GM18861 (cell line): ENCODE results near the gene SIAH2.
A peak's percentile ranks its signal among the peaks of the same experiment; 100 is the strongest.

ENCODE experiments used
- ATAC-seq: cut with Tn5 transposase; IDR thresholded peaks from one replicate; pipeline ENCODE4 v1.9.1; 2021; ENCODE audit not compliant: unreplicated experiment

The SIAH2 gene

DNA sequence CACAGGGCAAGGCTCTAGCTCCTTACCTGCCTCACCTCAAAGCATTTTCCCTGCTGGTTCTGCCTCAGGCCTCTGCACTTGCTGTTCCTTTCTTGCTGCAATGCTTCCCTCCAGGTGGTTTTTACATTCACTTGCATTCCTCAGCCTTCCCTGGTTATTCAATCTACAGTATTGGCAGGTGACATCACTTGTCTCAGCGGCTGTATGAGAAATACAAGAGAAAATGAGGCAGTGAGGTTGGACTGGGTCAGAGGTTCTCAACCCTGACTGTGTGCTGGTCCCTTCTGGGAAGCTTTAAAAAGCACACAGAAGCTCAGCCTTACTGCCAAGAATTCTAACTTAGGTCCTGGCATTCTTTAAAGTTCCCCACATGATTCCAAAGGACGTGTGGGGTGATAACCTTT, 26.7 kb downstream of the SIAH2 start:
- no peak for ATAC-seq

DNA sequence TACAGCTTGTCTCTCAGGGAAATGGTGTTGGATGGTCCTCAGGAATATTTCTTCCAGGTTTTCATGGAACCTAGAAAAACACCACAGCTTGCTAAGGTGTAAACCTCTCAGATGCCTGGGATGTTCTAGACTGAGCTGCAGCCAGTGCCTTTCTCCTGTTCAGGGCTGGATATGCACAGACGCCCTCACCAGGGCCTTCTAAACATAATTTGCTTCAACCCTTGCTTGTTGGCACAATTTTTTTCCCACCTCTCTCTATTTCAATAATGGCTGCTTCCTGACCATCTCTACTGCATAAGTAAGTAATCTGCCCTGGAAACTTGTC, 28.2 kb downstream of the SIAH2 start:
- ATAC-seq, result no peak

DNA sequence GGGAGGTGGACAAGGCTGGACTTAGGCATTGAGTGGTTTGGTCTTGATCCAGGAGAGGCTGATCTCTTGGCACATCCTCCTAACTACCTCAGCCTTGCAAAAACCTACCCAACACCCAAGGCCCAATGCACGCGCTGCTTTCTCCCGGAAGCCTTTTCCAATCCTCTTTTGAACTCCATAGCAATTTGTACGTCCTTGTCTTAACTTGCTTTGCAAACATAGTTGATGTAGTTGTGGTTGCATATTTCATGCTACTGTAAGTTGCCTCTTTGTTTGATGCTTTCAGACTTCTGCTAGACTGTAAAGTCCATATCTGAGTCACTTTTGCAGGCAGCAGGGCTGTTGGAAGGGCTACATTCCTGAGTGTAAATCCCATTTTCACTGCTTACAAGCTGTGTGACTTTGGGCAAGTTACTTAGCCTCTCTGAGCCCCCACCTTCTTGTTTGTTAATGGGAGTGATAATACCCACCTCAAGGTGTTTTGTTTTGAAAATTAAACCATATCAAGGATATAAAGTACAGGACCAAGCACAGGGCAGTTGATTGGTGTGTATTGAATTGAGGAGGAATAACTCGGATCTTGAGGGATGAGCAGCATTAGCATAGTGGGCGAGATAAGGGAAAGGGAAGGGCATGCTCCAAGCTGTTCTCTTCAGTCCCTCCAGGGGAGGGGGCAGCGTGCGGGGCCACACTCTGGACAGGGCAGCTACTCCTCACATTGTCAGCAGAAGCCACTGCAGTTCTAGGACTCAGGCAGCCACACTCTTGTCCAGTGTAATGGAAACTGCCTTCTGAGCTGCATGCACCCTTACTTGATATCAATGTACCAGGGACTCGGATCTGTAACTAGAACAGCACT, 28.8 kb downstream of the SIAH2 start:
- ATAC-seq, result no peak

DNA sequence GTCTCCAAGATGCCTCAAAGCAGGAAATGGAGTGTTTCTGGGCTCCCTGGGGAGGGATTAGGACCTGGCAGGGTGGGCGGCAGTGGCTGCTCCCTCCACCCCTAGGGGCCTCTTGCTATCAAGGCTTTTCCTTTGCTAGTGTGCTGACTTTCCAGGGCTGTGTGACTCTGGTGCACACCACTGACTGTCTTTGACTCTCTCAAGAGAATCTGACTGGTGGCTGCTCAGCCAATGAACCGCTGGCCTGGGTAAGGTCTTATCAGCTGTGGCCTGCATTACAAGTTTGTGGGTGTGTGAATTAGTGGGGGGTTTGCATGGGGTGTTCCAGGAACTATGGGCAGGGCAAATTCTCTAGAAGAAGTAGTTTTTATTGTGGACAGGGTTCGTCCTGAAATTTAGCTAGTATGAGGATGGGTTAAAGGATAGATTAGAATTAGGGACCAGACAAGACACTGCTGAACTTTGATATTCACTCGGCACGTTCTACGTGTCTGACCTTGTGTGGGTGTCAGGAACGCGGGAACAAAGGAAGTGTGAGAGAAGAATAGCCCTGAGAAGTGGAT, 29.5 kb downstream of the SIAH2 start:
- no peak for ATAC-seq

DNA sequence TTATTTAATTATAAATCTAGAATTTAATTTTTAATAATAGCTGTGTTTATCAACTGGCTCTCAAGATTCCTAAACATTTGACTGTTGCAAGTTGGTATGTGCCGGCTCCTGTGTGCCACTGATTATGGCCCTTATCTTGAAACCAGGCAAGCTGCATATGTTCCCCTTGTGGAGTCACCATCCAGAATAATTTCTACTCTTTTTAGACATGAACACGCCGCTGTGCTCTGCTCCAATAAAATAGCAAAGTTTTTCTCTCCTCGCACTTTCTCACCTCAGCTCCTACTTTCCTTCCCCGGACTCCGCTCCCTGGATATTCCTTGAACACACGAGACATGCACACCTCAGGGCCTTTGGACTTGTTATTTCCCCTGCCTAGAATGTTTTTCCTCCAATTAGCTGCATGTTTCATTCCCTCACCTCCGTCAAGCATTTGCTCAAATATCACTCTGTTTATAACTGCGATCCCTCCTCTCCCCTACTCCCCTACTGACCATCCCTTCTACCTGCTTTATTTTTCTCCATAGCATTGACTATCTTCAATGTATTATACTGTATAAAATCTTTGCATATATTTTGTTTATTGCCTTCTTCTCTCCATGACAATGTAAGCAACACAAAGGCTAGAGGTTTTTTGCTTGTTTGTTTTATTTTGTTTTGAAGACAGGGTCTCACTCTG, 33.1 kb downstream of the SIAH2 start:
- ATAC-seq, result no peak

DNA sequence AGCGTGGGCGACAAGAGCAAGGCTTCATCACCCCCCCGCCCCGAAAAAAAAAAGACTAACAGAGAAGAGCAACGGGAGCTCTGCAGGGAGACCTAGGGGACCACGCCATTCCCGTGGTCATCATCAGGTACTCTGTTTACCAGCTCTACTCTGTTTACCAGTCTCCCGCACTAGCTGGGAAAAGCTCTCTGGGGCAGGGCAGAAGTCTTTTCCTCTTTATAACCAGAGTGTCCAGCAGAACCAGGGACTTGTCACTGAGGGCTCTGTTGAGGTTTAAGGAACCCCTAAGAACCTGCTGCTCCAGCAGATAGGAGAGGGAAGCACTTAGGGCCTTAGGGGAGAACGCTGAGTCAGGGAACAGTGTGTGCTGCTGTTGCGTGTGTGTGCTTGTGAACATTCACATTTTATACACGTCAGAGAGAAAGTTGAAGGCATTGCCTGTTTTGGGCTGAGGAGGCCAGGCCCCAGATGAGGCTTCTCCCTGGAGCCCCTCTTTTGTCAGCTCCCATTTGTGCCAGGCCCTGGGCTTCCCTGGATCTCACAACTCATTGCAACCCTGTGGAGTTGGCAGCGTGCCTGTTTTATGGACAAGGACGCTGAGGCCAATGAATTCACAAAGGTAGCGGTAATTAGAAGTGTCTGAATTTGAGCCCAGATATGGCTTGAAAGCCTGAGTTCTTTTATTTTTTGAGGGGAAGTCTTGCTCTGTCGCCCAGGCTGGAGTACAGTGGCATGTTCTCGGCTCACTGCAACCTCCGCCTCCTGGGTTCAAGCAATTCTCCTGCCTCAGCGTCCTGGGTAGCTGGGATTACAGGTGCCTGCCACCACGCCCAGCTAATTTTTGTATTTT, 35.1 kb downstream of the SIAH2 start:
- ATAC-seq, result no peak

DNA sequence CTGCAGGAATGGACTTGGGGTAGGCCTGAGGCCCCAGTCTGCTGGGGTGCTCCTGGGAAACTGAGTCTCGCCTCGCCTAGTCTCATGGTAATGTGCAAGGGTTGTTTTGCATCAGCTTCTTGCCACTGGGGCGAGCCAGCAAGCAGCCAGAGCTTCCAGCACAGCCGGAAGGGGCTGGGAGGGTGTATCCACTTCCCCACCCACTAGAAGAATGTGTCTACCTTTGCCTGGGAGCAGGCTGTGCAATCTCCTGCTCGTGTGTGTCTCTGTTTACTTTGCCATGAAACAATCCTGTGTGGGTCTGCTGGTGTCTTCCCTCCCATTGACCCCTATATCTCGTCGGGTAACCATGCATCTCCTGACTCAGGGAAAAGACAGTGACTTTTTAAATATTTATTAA, 37.4 kb downstream of the SIAH2 start:
- ATAC-seq, result no peak

DNA sequence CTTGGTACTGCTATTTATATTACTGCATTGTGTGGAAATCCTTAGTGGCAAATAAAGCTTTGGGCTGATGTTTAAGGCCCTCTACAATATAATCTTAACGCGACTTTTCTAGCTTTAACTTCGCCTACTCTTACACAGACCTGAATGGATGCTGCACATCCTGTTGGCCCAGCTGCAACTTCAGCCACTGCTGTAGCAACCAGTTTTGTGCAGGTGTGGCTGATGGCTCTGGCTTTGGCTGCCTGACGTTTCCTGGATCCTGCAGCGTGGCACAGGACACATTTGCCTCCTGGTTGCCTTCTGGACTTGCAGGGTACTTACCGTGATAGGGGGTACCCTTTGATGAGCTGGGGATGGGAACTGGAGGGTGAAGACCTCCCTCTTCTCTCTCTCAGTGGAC, 39.0 kb downstream of the SIAH2 start:
- no peak for ATAC-seq

DNA sequence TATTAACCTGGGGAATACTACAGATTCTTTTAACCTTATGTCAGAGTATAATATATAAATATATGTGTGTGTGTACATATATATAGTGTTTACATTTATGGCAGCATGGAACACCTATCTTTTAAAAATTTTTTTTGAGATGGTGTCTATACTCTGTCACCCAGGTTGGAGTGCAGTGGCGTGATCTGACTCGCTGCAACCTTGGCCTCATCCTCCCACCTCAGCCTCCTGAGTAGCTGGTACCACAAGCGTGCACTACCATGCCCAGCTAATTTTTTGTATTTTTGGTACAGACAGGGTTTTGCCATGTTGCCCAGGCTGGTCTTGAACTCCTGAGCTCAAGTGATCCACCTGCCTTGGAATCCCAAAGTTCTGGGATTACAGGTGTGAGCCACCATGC, 40.7 kb downstream of the SIAH2 start:
- ATAC-seq, result no peak

DNA sequence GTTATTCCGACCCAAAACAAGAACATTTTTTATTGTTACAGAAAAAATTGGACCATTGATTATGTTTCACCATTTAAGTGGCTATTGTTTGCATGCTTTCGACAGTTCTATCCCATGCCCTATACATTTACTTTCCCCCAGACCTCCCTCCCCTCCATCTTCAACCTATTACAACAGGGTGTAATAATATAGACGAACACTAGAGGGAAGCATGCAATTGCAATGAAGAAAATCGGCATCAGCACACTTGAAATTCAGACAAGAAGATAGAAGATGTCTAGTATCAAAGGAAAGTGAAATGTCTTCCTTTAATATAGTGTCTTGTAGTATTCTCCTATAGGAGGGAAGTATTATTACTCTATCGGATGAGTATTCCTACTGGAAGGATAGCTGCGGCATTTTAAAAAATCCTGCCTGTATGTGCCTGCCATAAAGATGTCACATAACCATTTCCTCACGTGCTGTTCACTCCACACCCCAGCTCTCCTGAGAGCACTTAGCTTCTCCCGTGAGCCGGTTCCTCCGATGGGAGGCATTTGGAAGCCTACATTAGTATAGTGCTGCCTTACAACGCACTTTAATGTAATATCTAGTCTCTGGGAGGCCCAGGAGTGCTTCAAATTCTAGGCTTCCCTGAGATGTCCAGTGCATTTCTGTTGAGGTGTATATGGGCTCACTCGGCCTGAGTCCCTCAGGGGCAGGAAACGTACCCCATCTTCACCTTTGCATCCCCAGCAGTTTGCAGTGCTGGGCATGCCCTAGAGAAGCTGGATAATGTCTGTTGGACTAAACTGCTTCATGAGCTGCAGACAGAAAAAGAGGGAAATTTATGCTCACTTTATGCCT, 41.5 kb downstream of the SIAH2 start:
- ATAC-seq, result no peak

DNA sequence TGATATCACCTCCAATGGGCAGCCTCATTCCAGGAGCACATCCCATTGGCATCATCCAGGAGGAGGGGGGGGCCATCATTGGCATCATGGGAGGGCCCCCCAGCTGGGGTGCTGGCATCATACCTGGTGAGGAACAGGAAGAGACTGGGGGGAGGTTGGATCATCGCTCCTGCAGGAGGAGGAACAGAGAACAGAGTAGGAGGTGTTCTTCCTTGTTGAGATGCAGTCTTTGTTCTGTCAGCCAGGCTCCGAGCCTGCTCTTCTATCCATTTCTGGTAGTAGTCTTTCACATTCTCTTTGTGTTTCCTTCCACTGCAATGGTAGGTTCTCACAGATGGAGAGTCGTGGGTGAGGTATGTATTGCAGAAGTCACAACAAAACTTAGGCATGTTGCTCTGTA, 42.5 kb downstream of the SIAH2 start:
- ATAC-seq, result no peak

DNA sequence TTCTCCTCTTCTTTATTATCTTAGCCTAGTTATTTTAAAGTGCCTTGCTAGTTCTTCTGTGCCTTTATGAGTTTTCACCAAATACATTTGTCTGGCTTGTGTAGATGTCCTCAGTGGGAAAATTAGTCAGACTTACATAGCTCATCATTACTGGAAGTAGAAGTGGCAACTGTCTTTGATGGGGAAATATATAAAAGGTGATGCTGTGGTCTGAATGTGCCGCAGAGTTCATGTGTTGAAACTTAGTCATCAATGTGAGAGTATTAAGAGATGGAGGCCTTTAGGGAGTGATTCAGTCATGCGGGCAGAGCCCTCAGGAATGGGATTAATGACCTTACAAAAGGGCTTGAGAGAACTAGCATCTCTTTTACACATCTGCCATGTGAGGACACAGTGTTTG, 52.9 kb downstream of the SIAH2 start:
- ATAC-seq, result no peak

DNA sequence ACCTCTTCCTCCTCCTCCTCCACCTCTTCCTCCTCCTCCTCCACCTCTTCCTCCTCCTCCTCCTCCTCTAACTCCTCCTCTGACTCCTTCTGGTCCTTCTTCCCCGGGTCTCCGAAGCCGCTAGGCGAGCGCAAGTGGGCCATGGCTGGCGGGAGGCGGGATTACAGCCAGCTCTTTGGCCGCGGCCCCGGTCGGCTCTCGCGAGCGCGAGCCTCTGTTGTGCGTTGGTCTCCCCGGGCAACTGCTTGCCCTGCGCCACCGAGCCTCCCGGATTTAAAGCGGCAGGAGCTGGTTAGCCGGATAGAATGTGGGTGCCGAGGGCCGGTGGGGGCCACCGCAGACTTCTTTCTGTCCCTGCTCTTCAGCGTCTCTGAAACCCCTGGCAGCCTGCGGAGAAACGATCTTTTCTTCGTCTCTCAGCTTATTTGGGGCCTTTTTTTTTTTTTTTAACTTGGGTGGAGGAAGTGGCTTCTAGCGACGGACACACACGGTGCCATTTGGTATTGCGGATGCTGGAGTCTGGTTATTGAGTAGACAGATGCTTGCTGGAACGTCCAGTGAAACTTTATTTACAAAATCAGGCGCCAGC, 59.1 kb downstream of the SIAH2 start, which contains the start of gene ERICH6:
TSS of gene ERICH6 (minus strand) at position 165 of the 589 bp plus-strand sequence. CDS start at position 143, 22 bp downstream.
- peak; percentile 98 for ATAC-seq

DNA sequence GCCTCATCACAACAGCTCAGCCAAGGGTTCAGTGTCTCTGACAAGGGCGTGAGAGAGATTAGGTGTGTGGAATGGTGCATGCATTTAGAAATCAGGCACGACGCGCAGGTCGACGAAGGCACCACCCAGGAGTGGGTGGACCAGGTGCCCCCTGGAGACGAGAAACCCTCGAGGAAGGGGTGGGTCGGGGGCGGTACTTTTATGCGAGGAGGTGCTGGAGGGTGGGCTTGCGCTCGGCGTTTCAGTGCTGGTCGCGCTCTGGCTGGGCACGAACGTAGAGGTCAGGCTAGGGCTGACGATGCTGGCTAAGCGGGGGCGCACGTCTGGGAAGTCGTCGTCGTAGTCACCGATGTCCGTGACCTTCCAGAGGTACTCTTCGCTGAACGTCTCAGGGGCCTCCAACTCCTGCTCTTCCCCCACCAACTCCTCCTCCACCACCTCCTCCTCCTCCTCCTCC, 59.6 kb downstream of the SIAH2 start:
- ATAC-seq, result peak; percentile 12

DNA sequence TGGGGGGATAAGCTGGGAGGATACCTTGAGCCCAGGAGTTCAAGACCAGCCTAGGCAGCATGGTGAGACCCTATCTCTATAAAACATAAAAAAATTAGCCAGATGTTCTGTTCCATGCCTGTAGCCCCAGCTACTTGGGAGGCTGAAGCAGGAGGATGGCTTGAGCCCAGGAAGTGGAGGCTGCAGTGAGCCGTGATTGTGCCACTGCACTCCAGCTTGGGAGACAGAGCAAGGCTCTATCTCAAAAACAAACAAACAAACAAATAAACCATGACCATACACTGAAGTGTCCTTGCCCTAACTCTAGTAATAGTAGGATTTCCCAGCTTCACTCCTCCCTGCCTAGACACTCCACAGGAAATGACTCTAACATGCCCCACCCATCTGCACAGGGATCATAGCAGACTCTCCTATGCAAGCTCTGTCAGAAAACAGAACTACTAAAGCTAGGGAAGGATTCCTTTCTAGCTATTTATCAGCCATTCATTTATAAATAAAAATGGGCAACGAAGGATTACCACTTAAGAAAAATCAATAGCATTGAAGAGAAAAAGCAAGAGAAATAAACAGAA, 63.8 kb downstream of the SIAH2 start:
- no peak for ATAC-seq

DNA sequence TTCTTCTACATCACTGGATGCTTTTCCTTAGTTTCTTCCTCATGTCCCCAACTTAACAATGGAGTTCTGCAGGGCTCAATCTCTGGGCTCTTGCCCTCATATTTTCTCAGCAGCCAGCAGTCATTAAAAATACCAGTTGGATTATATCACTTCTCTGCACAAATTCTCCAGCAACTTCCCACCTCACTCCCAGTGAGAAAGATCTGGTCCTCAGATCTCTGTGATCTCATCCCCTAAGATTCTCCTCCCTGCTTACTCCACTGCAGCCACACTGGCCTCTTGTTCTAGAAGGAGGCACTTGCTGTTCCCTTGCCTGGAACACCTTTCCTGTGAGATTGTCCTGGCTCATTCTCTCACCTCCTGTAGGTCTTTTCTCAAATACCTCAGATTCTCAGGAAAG, 65.3 kb downstream of the SIAH2 start:
- no peak for ATAC-seq

DNA sequence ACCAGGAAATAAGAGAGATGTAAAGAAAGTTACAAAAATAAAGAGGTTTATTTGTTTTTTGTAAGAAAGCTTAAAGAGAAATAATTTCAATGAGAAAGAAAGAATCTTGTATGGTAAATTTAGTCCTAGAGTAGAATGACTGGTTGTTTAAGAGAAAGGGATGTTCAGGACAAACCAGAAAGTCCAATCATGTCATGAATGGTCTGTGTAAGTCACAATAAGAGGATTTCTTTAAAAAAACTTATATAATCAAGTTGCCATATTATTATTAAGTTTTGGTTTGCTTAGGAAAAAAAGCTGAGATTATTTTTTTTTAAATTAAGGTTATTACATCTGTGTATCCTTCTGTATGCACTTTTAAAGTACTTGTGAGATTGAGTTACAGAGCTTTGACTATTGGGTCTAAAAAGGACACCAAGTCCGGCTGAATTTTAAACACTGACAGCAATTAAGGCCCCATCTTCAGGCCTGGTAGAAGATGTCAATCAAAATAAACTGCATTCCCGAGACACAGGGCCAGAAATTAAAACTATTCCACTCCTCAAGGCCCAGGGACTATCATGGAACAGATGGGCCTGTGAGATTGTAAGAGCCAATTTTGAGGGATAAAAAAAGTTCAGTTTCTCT, 71.4 kb downstream of the SIAH2 start:
- ATAC-seq, result no peak
